ENCODE measurements around the gene MCF2L2.
"Not testable (repeated sequence)": the region's sequence is repeated elsewhere in the genome, so short reads cannot be mapped to it uniquely, and the experiment has no call there.

Gene MCF2L2

GRCh38 chr3:183249006-183249718, 179.3 kb downstream of the MCF2L2 start:
- no peak for DNase-seq (ENCODE audit: low read depth in 4 of 4, low spot score in 1 of 4)

- DNase-seq (ENCODE audit: low read depth in 4 of 4, low spot score in 1 of 4): no peak
Observed at GRCh38 chr3:183247011-183247589, 181.3 kb downstream of the MCF2L2 start.

- no peak for DNase-seq (ENCODE audit: low read depth in 4 of 4, low spot score in 1 of 4)
Observed at GRCh38 chr3:183244981-183245476, 183.4 kb downstream of the MCF2L2 start.

GRCh38 chr3:183244219-183244618, 184.2 kb downstream of the MCF2L2 start:
- DNase-seq (ENCODE audit: low read depth in 4 of 4, low spot score in 1 of 4): no peak

GRCh38 chr3:183242431-183242830, 186.0 kb downstream of the MCF2L2 start:
- no peak for DNase-seq (ENCODE audit: low read depth in 4 of 4, low spot score in 1 of 4)

- DNase-seq (ENCODE audit: low read depth in 4 of 4, low spot score in 1 of 4): no peak
Observed at GRCh38 chr3:183239046-183239445, 189.4 kb downstream of the MCF2L2 start.

GRCh38 chr3:183233966-183234365, 194.5 kb downstream of the MCF2L2 start:
- DNase-seq (ENCODE audit: low read depth in 4 of 4, low spot score in 1 of 4): no peak

GRCh38 chr3:183230826-183231225, 197.6 kb downstream of the MCF2L2 start:
- no peak for DNase-seq (ENCODE audit: low read depth in 4 of 4, low spot score in 1 of 4)

- DNase-seq (ENCODE audit: low read depth in 4 of 4, low spot score in 1 of 4): not testable (repeated sequence)
Observed at GRCh38 chr3:183230251-183230650, 198.2 kb downstream of the MCF2L2 start.

- no peak for DNase-seq (ENCODE audit: low read depth in 4 of 4, low spot score in 1 of 4)
Observed at GRCh38 chr3:183229178-183229577, 199.2 kb downstream of the MCF2L2 start.

GRCh38 chr3:183227586-183227985, 200.8 kb downstream of the MCF2L2 start:
- DNase-seq (ENCODE audit: low read depth in 4 of 4, low spot score in 1 of 4): peak in 1 of 4 experiments; percentile 8

- DNase-seq (ENCODE audit: low read depth in 4 of 4, low spot score in 1 of 4): no peak
Observed at GRCh38 chr3:183226333-183226890, 202.0 kb downstream of the MCF2L2 start.

- DNase-seq (ENCODE audit: low read depth in 4 of 4, low spot score in 1 of 4): peak in 1 of 4 experiments; percentile 29
Observed at GRCh38 chr3:183224180-183224970, 204.0 kb downstream of the MCF2L2 start.

- no peak for DNase-seq (ENCODE audit: low read depth in 4 of 4, low spot score in 1 of 4)
Observed at GRCh38 chr3:183222631-183223235, 205.7 kb downstream of the MCF2L2 start.

GRCh38 chr3:183220828-183221227, 207.6 kb downstream of the MCF2L2 start:
- no peak for DNase-seq (ENCODE audit: low read depth in 4 of 4, low spot score in 1 of 4)

GRCh38 chr3:183218826-183219225, 209.6 kb downstream of the MCF2L2 start:
- DNase-seq (ENCODE audit: low read depth in 4 of 4, low spot score in 1 of 4): no peak

- no peak for DNase-seq (ENCODE audit: low read depth in 4 of 4, low spot score in 1 of 4)
Observed at GRCh38 chr3:183217548-183218332, 210.7 kb downstream of the MCF2L2 start.

- no peak for DNase-seq (ENCODE audit: low read depth in 4 of 4, low spot score in 1 of 4)
Observed at GRCh38 chr3:183215591-183216202, 212.7 kb downstream of the MCF2L2 start.

GRCh38 chr3:183214277-183214612, 214.2 kb downstream of the MCF2L2 start:
- no peak for DNase-seq (ENCODE audit: low read depth in 4 of 4, low spot score in 1 of 4)
